Activated CD8-positive, alpha-beta memory T cell treated with anti-CD3 and anti-CD28 coated beads, Interleukin-2, amount 50 U/mL, for 1 hour (primary cell): ENCODE data around the gene MAT1A.

Experiments
- DNase-seq: peaks from one replicate; pipeline ENCODE4 v3.0.0-alpha.2; 2020; ENCODE audit errors: extremely low read depth

Gene MAT1A

DNA sequence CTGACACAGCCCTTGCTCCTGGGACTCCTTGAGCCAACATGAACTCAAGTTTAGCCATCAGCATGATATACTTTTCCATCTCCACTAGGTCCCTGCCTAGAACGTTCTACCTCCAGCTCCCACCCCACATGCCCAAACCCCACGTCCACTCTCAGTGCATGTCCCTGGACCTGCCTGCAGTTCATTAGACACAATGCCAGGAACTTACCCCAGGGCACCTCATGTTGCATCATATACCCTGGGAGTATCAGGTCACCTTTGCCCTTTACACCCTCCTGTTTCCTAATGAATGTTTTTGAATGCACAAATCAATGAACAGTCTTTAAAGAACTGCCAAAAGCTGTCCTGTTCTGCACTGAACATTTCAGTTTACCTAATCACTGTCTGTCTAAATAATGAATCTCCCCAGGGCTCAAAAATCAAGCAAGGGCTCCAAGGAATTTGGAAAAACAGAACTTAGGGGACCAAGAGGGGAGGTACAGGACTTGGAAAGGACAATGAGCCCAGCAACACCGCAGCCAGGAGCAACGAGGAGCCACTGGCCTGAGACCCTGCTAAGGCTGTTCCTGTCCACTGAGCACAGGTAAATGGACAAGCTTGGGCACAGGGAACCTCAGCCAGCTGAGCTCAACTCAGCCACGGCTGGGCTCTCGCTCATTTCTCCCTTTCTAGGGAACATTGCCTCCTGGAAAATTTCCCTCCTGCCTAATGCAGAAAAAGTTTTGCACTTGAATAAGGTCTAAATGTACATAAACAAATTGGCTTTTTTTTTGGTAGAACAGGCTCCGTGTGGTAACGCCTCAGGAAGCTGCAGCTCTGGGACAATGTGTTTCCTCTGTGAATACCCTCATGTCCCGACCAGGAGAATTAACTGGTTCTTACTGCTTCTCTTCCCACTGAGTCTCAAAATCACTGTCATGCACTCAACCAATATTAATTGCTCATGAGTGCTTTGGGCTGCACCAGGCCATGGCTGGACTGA, 7.4 kb downstream of the MAT1A start:
- DNase-seq, result no peak

DNA sequence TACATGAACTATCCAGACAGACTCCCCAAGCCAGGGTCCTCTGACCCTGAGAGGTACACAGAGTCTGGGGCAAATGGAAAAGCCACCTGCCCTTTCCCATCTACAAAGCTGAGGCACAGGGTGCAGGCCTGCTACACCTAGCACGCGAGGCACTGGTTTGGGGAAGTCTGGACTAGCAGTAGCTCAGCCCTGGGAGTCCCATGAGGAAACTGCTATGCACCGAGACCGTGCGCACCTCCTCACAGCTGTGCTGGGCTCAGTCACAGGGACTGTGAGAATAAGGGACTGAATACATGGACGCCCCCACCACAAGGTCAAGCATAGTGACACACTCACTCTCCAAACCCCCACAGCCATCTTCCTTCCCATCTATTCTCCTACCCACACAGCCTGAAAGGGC, 8.2 kb downstream of the MAT1A start:
- DNase-seq, result no peak

DNA sequence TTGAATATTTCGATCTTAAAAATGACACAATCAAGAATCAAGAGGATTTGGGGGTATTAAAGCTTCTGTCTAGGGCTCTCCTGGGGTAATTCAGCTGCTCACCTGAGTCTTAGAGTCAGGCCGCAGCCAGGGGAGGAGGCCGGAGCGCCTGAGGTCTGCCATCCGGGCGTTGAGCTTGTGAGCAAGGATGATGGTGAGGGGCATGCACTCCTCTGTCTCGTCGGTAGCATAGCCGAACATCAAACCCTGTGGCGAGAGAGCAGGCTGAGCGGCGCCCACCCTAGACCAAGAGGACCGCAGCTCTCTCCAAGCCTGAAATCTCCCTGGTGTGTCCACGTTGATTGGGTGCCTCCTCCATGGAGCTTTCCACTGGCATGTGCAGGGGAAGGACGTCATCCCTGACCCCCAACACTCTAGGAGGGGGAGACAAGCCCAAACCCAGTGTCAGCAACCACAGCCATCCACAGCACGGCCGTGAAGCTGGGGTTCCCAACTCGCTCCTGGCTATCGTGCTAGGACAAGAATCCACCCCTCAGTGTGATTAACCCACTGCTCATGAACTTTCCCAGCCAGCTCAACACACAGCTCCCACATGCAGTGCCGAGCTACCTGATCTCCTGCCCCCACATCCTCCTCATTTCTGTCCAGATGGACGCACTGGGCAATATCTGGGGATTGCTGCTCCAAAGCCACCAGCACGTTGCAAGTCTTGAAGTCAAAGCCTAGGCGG, 9.2 kb downstream of the MAT1A start:
- no peak for DNase-seq

DNA sequence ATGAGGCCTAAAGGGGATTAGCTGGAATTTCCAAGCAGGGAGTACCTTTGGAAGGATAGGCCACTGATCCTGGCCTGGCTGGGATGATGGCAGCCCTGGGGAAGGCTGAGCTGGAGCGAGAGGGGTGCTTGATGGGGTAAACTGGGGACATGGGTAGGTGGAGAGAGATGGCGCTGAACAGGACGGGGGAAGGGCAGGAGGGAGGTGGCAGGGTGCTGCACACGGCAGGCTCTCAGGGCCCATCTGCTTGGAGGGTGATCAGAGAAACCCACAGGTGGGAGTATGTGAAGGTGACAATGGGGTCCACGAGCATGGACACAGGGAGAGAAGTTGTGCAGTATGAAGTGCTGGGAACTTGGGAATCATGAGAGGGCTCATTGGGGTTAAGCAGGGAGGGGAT, 10.3 kb downstream of the MAT1A start:
- DNase-seq, result no peak

DNA sequence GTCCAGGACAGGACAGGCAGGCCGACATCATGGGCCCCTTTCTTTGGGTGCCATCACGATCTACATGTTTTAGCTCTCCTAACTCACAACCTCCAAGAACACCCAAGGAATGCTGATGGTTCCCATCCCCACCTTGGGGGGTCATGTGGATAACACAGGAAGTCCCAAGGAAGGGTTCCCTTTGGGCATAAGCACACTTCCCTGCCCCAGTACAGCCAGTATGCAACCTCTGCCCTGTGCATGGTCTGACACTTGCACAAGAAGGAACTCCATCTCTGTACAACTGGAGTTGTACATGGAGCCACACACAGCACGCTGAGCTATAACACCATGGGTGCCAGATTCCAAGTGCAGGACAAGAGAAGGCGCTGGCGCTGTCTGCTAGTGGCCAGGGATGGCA, 11.0 kb downstream of the MAT1A start:
- DNase-seq, result no peak

DNA sequence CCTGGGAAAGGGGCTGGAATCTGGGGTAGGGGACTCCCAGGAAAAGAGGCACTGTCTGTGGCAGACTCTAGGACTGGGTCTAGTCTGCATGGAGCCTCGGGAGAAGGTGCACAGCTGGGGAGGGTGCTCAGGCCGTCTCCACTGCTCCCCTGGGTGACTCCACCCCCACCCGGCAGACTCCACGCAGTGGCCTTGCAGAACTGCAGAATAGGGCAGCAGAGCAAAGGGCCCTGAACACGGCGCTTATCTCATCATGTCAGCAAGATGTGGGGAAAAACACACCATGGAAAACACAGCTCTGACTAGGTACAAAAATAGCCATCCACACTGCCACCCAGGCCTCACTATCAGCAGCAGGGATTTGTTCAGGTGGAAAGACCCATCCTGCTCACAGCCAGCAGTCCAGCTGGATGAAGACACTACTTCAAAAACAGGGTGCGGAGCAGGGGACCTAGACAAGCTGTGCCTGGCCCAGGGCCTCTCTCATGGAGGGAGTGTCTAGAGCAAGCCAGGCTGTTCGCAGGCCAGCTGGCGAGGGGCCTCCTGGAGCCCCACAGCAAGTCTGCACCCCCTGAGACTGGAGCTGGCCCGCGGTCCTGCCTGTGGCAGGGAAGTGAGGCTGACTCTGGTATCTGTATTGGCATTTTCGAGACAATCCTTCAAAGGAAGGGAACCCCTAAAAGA, 11.7 kb downstream of the MAT1A start:
- DNase-seq, result no peak

DNA sequence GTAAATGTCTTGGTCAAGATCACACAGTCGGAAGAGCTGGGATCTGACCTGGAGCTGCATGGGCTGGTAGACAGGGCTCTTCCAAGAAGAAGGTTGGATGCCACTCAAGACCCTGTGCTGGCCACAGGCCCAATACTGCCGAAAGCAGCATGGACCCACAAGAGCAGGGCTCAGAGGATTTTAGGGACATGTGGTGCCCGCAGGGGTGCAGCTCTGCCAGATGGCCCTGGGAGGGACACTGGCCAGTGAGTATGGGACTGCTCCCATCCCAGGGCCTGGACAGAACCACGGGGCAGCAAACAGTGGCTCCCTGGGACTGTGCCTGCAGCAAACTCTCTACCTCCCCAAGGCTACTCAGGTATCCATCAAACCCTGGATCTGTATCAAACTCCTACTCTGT, 12.4 kb downstream of the MAT1A start:
- DNase-seq, result no peak

DNA sequence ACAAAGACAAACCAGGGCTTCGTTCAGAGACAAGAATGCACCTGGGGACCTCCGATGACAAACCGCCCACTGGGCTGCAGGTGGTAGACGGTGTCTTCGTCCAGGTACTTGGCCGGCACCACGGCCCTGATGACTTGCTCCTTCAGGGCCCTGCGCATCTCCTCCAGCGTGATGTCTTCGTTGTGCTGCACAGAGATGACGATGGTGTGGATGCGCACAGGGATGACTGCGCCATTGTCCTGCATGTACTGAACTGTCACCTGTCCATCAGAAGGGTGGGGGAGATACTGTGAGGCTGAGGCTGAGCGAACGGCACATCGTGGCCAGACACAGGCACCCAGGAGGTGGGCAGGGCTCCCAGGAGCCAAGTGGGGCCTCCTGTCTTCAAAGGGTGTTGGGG, 13.1 kb downstream of the MAT1A start:
- no peak for DNase-seq

DNA sequence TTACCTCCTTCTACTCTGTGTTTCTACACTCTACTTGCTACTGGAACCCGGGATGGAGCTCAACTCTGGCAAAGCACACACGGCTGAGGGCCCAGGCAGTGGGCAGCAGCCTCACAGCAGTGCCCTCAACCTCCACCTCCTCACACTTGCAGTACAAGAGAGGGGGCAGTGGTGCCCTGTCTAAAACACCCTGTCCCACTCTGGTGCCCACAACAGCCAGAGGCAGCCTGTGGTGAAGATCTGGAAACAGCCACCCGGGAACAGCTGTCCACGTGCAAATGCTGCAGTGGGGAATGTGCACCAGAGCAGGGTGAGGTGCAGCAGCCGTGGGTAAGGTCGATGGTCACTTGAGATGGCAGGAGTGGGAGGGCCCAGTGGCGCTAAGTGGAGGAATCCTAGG, 13.7 kb downstream of the MAT1A start:
- DNase-seq, result no peak

DNA sequence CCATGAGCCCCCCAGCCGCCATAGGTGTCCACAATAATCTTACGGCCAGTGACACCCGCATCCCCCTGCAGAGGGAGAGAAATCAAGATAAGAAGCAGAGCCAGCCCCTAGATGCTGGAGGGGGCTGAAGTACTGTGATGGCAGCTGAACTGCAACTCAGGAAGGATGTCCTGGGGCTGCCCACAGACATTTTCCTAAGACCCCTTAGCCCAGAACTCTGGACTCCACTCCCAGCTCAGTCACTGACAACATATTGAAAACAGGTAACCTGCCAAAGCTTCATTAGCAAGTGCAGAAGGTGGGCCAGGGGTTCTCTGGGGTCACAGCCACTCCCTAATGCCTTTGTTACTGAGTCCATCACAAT, 14.3 kb downstream of the MAT1A start:
- no peak for DNase-seq

DNA sequence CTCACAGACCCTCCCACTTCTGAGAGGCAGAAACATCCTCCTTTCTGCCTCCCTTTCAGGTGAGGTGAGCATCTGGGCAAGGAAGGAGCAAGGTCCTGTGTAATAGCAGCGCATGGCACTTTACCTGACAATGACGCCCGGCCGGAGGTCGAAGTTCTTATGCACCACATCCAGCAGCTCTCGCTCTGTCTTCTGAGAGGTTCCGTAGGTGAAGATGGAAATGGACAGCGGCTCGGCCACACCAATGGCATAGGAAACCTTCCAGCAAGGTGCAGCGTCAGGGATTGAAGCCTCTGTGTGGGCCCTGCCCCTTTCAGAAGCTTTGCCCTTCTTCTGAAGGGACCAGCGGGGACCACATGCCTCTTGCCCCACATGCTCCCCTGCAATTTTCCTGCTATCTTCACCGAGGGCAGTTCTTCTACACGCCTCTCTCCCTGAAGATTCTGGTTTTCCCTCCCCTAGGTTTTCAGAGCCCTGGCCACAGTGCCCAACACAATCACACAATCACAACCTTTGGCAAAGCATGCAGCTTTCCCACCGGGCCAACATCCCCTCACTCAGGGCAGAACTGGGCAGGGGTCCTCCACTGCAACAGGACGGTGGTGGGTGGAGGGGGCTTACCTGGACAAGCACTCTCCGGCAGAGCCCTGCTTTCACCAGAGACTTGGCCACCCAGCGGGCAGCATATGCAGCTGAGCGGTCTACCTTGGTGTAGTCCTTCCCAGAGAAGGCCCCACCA, 14.9 kb downstream of the MAT1A start:
- DNase-seq, result no peak

DNA sequence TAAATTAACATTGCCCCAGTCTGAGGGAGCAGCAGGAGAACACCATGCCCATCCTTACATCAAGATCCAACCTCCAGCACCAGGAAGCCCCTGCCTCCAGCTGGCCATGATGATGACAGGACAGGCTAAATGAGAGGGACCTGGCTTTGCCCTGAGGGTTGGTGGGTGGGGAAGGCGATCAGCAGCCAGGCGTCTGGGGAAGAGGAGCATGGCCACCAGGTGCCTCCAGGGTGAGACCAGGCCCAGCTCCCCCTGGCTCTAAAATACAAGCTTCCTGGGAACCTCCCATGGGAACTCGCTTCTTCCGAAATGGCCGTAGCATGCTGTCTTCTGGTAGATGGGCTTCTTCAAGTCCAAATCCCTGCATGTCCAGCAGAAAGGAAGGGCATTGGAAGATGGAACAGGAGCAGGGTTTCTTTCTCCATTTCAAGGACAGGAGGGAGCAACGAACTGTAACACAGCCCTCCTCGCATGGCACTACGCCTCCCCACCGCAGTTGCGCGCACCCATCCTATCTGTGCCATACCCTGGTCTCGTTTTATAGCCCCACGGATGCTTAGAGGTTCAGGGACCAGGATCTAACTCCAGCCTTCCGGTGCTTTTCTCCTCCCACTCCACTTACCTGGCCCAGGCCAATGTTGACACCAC, 15.8 kb downstream of the MAT1A start:
- DNase-seq, result no peak

DNA sequence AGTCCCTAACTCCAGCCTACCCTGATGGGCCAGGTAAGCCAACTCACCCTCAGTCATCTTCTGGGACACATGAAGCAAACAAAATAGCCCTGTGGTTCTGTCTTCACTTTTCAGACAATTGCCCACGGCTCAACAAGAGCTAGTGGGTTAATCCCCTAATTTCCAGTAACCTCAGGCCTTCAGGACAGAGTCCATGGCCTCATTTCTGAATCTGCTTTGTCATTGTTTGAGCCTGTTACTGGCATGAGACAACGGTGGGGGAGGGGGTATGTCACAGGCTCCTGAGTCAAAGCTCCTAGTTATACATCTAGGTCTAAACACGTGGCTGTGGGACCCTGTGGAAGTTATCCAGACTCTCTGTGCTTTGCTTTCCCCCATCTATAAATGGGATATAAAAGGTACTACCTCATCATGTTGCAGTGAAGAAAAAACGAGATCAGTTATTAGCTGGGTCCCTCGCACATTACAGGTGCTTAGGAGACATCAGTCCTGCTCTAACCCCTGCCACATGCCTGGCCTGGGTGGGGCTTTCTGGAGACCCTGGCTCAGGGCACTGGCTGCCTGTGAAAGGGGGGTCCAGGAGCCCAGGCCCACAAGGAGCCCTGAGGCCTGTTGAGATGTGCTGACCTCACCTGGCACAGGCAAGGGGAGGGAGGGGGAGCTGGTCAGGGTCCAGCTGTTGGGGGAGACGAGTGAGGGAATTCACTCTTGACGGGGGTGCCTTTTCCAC, 16.5 kb downstream of the MAT1A start:
- no peak for DNase-seq

DNA sequence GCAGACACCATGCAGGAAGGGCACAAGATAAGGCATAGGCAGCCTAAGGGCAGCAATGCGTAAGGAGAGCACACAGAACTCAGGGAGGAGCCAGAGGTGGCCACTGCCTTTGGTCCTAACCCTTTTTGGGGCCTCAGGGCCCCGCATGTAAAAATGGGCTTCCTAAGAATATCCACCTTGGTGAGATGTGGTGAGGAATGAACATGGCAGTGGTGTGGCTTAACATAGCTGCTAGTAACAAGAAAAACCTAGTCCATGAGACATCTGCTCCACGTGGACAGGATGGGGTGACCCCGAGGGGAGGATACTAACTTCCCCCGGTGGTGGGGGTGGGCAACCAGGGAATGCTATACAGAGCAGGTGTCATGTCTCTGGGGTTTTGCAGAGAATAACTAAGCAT, 18.0 kb downstream of the MAT1A start:
- DNase-seq, result no peak

DNA sequence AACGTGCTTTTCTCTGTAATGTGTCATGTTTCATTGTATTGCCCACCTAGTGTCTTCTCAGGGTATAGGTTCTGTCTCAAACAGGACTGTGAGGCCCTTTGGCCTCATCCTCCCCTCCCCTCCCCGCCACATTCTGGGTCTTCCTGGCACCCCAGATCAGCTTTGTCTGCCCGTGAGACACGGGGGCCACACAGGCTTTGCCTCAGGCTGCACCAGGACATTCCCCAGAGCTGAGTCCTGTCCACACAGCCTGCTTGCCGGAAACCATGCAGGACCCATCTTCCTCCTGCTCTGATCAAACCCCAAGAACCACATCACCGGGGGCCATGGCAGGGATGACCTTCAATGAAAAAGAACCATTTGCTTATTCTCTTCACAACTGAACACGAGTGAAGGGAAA, 18.6 kb downstream of the MAT1A start:
- no peak for DNase-seq

DNA sequence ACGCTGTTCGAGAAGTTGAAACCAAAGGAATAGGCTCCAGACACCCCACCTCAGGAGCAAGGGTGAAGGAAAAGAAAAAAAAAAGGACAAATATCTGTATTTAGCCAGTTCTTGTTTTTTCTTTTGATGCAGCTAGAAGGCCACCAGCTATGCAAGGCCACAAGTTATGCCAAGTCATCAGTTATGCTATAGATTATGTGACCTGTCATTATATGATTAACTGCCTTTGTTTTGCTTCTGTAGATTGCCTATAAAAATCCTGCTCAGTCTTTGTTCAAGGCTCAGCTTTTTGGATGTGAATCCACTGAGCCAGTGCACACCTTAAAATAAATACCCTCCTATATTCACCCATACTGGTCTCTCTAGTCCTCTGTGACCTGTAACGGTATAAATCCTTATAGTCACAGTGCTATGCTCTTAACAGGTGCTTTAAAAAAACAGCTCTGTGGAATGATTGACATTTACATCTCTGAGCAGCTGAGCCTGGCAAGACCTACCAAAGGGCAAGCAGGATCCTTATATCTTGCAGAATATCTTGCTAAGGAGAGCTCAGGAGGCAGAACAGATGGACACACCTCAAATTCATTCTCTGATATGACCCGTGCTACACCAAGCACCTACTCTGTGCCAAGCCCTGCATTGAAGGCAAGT, 20.4 kb downstream of the MAT1A start:
- no peak for DNase-seq

DNA sequence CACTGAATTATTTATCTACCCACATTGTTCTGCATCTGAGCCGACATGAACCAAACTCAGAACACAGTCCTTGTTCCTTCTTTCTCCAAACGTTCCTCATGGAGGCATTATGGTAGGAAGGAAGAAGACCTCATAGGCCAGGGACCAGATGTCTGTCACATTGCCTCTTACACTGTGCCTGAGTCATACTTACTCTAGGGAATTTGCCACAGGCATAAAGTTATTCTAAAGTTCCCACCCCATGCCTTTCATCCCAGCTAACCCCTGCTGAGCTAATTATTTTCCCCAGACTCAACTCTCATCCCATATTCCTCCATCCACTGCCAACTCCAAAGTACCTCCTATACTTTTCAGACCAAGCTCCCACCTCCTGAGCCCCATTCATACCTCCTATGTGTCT, 21.2 kb downstream of the MAT1A start:
- no peak for DNase-seq

DNA sequence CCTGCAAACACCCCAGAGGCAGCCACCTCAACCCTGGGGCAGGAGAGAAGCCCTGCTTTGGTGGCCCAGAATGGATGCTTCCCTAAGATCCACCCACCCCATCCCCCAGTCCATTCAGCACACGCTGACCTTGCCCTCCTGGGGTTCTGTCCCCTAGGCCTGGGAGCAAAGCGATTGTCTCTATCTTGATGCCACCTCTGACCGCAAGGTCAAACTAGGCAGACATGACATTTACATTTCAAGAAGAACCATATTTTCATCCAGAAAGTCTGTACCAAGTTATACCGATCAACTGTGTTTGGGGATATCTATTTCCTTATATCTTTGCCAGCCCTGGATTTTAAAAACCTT, 23.0 kb downstream of the MAT1A start:
- DNase-seq, result no peak

DNA sequence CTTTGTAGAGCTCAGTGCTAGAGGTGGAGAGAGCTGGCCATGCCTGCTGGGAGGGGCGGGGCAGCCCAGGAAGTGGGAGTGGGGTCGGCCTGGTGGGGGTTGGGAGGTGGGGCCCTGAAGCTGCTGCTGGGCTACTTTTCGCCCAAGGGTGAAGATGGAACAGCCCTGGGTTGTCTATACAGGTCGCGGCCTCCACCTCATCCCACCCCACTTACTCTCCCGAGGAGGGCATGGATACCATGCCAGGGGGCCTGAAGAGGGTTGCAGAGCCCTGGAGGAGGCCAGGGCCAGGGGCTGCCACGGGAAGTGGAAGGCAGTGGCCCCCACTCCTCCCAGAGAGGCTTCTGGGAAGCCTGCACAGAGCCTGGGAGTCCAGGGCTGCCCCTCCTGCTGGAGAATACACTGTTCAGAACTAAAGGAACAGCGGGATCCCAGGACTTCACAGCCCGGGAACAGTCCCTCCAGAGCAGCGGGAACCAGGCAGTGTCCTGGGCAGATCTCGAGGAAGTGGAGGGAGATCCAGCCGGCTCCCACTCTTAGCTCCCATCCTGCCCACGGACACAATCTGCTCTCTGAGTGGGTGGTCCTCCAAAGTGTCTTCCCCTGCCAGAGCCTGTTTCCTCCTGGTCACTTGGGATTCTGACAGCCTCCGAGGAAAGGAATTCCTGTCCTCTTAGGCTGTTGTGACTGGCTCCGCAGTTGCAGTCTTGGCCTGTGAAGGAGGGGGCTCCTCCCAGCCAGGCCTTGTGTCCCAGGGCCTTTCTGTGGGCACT, 23.5 kb downstream of the MAT1A start:
- no peak for DNase-seq
